HAP-1 (cell line): ENCODE results near the gene MLLT3.

Source experiments
- DNase-seq, 2 experiments: peaks; one replicate each; pipeline ENCODE4 v3.0.0-alpha.2; 2016 to 2020; ENCODE audit warnings: low spot score in 2 of 2
- H3K27me3 ChIP-seq: fragments of 250-450 bp; sonication (Bioruptor Pico); 2 replicates; pipeline ENCODE4 v1.5.1; 2020; ENCODE audit warnings: low read depth, mild to moderate bottlenecking, moderate library complexity
- H3K36me3 ChIP-seq: fragments of 250-450 bp; sonication (Bioruptor Pico); replicated peaks from 2 replicates; pipeline ENCODE4 v1.5.1; 2020; ENCODE audit warnings: mild to moderate bottlenecking
- H3K4me1 ChIP-seq: fragments of 250-450 bp; sonication (Bioruptor Pico); 2 replicates; pipeline ENCODE4 v1.5.1; 2020; ENCODE audit warnings: mild to moderate bottlenecking
- H3K4me3 ChIP-seq: fragments of 250-450 bp; sonication (Bioruptor Pico); 2 replicates; pipeline ENCODE4 v1.5.1; 2020; ENCODE audit warnings: mild to moderate bottlenecking, moderate library complexity
- H3K9me3 ChIP-seq: fragments of 250-450 bp; sonication (Bioruptor Pico); 2 replicates; pipeline ENCODE4 v1.5.1; 2020; ENCODE audit warnings: mild to moderate bottlenecking, moderate library complexity
- in situ Hi-C: fragments of 300-500 bp; cut with MboI; formaldehyde crosslinking; loops from 3 replicates; pipeline ENCODE4 v1.14.3; 2020; ENCODE audit warnings: low sequenced_read_pairs, inconsistent platforms, mixed read lengths

The MLLT3 gene

DNA sequence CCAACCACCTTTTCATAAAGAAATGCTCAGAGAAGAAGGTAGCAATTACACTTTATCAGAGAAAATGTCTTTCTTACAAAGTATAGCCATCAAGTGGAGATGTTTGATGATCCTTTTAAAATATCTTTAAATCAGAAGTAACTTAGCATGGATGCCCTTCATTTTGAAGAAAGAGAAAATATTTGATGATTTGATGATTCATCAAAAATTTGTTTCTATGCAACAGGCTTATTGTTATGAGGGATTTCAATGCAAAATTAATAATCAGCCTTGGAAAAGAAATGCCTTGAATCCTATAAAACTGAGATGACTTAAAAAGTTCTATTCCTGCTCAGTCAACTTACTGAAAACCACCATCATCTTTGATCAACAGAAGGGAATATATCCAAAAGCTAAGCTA, 291.6 kb downstream of the MLLT3 start:
- no peaks in the 10 kb centered on the region; the same call in 1 of the 2 replicates for H3K27me3 ChIP-seq
- H3K36me3 ChIP-seq: no peaks in the 10 kb centered on the region
- DNase-seq: no peak
- no peaks in the 10 kb centered on the region for H3K9me3 ChIP-seq
- no peak overlapping the region for H3K4me3 ChIP-seq
- H3K4me1 ChIP-seq: no peaks in the 10 kb centered on the region
- in situ Hi-C loops: no loop called here

DNA sequence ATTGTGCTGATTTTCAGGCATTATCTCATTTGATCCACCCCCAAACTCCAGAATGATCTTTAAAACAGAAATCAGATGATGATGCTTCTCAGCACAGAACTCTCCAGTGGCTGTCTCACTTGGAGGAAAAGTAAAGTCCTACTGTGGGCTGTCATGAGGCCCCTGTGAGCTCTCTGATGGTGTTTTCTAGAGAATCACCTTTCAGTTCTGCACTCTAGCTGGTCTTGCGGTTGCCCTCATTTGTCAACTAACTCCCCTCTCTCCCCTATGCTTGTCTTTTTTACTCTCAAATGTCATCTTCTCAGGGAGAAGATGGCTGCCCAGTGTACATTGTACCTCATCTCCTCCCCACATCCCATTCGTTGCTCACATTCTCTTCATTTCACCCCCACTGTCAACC, 295.8 kb downstream of the MLLT3 start:
- no peaks in the 10 kb centered on the region for H3K27me3 ChIP-seq
- no peak overlapping the region for H3K4me3 ChIP-seq
- no peak for DNase-seq
- no peaks in the 10 kb centered on the region for H3K9me3 ChIP-seq
- in situ Hi-C loops: no loop called here
- peaks cover 5% of the 10 kb centered on the region for H3K4me1 ChIP-seq
- H3K36me3 ChIP-seq: no peaks in the 10 kb centered on the region

DNA sequence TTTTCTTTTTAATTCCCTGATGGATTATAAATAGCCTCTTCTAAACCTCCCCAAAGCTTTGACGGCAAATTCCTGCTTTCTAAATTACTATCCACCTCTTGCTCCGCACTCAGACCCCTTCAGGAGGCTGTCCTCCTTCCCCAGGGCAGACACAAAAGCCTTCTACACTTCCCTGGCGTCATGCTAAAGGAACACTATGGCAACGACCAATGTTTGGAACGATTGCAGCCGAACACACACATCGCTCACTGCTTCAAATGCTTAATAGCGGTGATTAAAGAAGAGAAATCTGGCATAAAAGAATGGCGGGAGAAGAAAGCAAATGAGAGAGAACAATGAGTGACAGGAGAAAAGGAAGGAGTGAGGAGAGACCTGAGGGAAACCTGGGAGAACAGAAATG, 297.3 kb downstream of the MLLT3 start:
- Histone ChIP-seq H3K4me1 (peaks cover 20% of the 10 kb centered on the region), H3K36me3 (no peaks in the 10 kb centered on the region), H3K9me3 (no peaks in the 10 kb centered on the region), H3K4me3 (no peak overlapping the region), H3K27me3 (no peaks in the 10 kb centered on the region)
- in situ Hi-C loops: no loop called here
- no peak for DNase-seq

DNA sequence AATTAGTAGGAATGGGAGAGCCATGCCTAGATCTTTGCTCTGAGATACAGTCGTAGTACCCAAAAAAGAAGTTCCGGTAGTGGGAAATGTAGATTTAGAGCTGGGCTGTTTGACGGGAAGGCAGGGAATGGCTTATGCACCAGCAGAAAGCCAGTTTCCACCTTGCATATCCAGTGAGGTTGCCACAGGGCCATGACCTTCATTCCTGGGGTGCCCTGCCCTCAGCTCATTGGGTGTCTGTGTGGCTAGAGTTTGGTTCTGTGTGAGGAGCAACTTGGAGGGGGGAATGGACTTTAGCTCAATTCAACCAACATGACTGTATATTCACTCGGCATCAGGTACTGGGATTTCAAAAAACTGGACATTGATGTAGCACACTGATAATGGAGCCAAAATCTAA, 300.1 kb downstream of the MLLT3 start:
- no peak for DNase-seq
- in situ Hi-C loops: loop anchor here (25.0 kb wide), 1 partner anchor 110 kb away; no protein-coding TSS in a partner anchor

DNA sequence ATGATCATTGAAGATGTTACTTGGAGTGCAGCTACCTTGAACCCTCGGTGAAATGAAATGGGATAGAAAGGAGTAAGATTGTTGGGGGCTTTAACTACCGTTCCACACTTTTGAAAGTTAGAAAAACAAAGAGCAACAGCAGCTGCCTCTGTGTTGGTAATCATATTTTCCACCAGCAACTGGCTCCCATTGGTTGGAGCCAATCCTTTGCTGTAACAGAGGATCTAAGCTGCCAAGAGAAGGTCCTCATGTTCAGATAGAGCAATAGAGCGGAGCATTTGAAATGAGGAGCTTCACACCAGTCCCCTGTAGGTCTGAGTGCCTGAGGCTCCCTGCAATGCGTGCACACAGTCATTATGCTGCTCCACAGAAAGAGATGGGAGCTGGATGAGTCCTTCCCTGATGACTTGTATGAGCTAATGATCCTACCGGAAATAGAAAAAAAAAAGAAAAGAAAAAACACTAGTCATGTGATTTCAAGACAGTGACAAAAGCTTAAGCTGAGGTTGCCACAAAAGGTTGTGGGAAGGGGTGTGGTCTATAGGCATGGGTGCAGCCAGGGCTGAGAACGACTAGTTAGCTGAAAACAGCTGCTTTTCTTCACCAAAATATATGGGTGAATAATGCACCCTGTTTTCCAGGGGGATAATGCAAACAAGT, 300.7 kb downstream of the MLLT3 start:
- DNase-seq: peak in 1 of 2 experiments; percentile 39
- Histone ChIP-seq H3K4me3 (no peak overlapping the region), H3K4me1 (peaks cover 31% of the 10 kb centered on the region), H3K36me3 (no peaks in the 10 kb centered on the region), H3K9me3 (no peaks in the 10 kb centered on the region), H3K27me3 (no peaks in the 10 kb centered on the region)
- in situ Hi-C loops: loop anchor here (25.0 kb wide), 1 partner anchor 109 kb away; no protein-coding TSS in a partner anchor

More for the DNA sequence above, 300.1 kb downstream of the MLLT3 start:
- Histone ChIP-seq H3K36me3 (no peaks in the 10 kb centered on the region), H3K27me3 (no peaks in the 10 kb centered on the region), H3K4me1 (peaks cover 31% of the 10 kb centered on the region), H3K4me3 (no peak overlapping the region), H3K9me3 (no peaks in the 10 kb centered on the region)

DNA sequence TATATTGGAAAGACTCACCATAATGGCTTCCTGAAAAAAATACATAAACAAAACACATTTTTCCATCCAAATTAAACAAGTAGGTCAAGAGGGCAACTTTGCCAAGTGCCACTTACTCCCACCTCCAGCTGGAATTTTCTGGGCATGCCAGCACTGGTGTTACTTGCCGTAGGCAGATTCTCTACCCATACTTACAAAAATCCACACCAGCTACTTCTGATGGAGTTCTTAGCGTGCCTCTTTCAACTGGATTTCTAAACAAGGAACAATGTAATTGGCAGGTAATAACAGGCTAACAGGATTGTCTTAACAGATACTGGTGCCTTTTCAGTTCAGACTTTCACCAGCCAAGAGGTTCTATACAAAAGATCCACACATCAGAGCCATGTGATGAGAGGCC, 301.4 kb downstream of the MLLT3 start:
- H3K27me3 ChIP-seq: no peaks in the 10 kb centered on the region
- no peaks in the 10 kb centered on the region; the same call in 1 of the 2 replicates for H3K9me3 ChIP-seq
- no peaks in the 10 kb centered on the region for H3K36me3 ChIP-seq
- in situ Hi-C loops: loop anchor here (25.0 kb wide), 1 partner anchor 109 kb away; no protein-coding TSS in a partner anchor
- H3K4me1 ChIP-seq: peaks cover 31% of the 10 kb centered on the region
- no peak for DNase-seq
- no peak overlapping the region for H3K4me3 ChIP-seq

DNA sequence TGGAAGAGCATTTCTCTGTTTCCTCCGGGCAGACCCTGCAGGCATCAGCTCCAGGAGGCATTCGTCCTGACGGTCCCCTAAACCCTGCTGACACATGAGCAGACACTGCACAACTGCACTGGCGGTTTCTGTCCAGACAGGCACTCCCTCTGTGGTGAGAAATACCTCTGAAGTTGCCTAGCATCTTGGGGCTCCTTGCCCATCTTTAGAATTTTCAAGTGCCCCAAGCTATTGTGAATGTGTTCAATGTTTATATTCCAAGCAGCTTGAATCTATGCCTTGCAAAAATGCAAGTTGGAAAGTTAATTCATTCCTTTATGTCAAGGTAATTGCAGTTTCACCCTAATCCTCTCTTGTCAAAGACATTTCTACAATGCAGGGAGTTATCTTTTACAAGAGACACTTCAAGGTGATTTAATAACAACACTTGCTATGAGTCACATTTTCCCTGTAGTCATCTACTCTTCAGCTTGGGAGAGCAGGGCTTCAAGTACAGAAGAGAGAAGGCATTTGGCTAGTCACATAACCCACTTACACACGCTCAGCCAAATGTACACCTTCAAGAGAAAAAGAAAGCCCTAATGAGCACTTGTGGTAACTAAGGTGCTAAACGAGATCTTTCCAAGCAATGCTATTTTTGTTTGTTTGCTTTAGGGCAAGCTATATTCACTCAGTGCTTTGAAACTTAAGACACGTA, 302.5 kb downstream of the MLLT3 start:
- no peak overlapping the region for H3K4me3 ChIP-seq
- DNase-seq: peak; percentile 88 to 100
- no peaks in the 10 kb centered on the region for H3K27me3 ChIP-seq
- H3K4me1 ChIP-seq: peaks cover 31% of the 10 kb centered on the region
- no peaks in the 10 kb centered on the region; the same call in none of the 2 replicates for H3K9me3 ChIP-seq
- H3K36me3 ChIP-seq: no peaks in the 10 kb centered on the region
- in situ Hi-C loops: loop anchor here (25.0 kb wide), 1 partner anchor 107 kb away; no protein-coding TSS in a partner anchor

GRCh38 chr9:20319241-20319640, 303.1 kb downstream of the MLLT3 start:
- Histone ChIP-seq H3K4me3 (no peak overlapping the region), H3K36me3 (no peaks in the 10 kb centered on the region), H3K4me1 (peaks cover 31% of the 10 kb centered on the region), H3K9me3 (no peaks in the 10 kb centered on the region; the same call in none of the 2 replicates), H3K27me3 (no peaks in the 10 kb centered on the region)
- DNase-seq: peak in 1 of 2 experiments; percentile 16
- in situ Hi-C loops: loop anchor here (25.0 kb wide), 1 partner anchor 107 kb away; no protein-coding TSS in a partner anchor

GRCh38 chr9:20317701-20318100, 304.6 kb downstream of the MLLT3 start:
- in situ Hi-C loops: loop anchor here (25.0 kb wide), 1 partner anchor 105 kb away; no protein-coding TSS in a partner anchor
- no peak for DNase-seq
- Histone ChIP-seq H3K9me3 (no peaks in the 10 kb centered on the region; the same call in none of the 2 replicates), H3K4me1 (peaks cover 31% of the 10 kb centered on the region), H3K4me3 (no peak overlapping the region), H3K27me3 (no peaks in the 10 kb centered on the region), H3K36me3 (no peaks in the 10 kb centered on the region)

DNA sequence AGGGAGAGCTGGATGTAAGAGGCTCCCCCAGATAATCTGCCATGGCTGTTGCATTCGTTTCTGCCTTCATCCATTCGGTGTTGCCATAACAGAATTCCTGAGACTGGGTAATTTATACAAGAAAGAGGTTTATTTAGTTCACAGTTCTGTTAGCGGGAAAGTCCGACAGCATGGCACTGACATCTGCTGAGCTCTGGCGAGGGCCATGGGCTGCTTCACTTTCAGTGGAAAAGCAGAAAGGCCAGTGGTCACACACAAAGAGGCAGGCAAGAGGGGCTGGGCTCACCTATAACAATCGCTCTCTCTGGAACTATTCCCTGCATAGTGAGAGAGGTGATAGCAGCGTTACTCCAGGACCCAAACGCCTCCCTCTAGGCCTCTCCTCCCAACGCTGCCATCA, 305.9 kb downstream of the MLLT3 start:
- Histone ChIP-seq H3K27me3 (no peaks in the 10 kb centered on the region), H3K4me3 (no peak overlapping the region), H3K9me3 (no peaks in the 10 kb centered on the region; the same call in none of the 2 replicates), H3K4me1 (peaks cover 25% of the 10 kb centered on the region), H3K36me3 (no peaks in the 10 kb centered on the region)
- DNase-seq: no peak
- in situ Hi-C loops: loop anchor here (25.0 kb wide), 1 partner anchor 104 kb away; no protein-coding TSS in a partner anchor

DNA sequence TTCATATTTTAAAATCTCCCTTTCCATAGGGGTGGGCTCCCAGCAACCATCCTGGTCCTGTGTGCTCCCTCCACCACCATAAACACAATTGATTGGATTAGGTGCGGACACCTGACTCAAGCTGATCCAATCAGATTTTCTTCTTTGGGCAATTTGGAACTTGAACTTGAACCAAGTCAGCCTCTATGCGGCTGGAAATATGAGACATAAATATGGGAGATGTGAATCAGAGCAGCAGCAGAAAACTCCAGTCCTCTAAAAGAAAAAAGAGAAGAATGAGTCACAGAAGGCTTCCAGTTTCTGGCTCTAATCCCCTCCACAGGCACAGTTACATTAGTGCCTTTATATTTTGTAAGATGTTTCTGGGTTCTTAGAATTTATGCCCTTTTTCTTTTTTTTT, 306.6 kb downstream of the MLLT3 start:
- Histone ChIP-seq H3K27me3 (no peaks in the 10 kb centered on the region), H3K36me3 (no peaks in the 10 kb centered on the region), H3K4me1 (peaks cover 18% of the 10 kb centered on the region), H3K9me3 (no peaks in the 10 kb centered on the region; the same call in none of the 2 replicates), H3K4me3 (no peak overlapping the region)
- no peak for DNase-seq
- in situ Hi-C loops: loop anchor here (25.0 kb wide), 1 partner anchor 103 kb away; no protein-coding TSS in a partner anchor

GRCh38 chr9:20314981-20315380, 307.3 kb downstream of the MLLT3 start:
- Histone ChIP-seq H3K4me3 (no peak overlapping the region), H3K4me1 (peaks cover 11% of the 10 kb centered on the region), H3K27me3 (no peaks in the 10 kb centered on the region), H3K9me3 (no peaks in the 10 kb centered on the region; the same call in none of the 2 replicates), H3K36me3 (no peaks in the 10 kb centered on the region)
- in situ Hi-C loops: loop anchor here (25.0 kb wide), 1 partner anchor 103 kb away; no protein-coding TSS in a partner anchor
- DNase-seq: no peak

GRCh38 chr9:20313415-20313814, 308.9 kb downstream of the MLLT3 start:
- Histone ChIP-seq H3K27me3 (peaks cover 4% of the 10 kb centered on the region; the same call in 1 of the 2 replicates), H3K4me1 (no peaks in the 10 kb centered on the region), H3K36me3 (no peaks in the 10 kb centered on the region), H3K4me3 (no peak overlapping the region), H3K9me3 (no peaks in the 10 kb centered on the region; the same call in none of the 2 replicates)
- in situ Hi-C loops: loop anchor here (25.0 kb wide), 1 partner anchor 101 kb away; no protein-coding TSS in a partner anchor
- no peak for DNase-seq
